ENCODE results near the gene GABBR1.

GABBR1 gene

DNA sequence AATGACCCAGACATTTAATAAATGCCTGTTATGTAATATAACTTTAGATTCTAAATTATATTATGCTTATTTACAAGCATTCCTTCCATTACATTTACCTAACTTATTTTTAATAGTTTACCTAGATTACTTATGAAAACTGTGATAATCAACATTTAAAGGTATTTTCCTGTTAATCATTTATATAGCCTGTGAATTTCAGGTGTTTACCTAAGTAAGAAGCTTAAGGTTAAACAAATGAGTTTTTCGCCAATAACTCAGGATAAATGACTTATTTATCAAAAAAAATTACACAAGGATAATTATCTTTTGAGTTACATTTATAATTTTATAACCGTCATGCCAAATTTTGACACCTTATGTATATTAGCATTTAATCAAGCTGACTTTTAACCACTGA lies 108.9 kb downstream of the GABBR1 start:
- no peak for DNase-seq

DNA sequence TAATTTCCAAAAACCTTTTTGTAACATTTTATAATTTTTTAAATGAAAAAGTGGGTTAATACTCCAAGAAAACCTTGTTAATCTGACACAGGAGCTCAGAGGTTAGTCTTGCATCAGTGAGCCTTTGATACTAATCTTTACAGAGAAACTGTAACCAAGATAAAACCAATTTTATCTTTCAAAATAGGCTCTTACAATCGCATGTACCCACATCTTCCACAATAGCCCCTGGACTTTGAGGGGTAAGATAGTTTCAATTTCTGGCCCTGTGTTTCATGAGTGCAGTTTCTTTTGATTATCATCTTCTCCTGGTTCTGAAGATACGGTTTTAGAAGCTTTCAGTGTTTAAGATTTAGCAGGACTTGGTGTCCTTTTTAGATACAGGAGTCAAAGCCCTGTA lies 110.8 kb downstream of the GABBR1 start:
- no peak for DNase-seq

DNA sequence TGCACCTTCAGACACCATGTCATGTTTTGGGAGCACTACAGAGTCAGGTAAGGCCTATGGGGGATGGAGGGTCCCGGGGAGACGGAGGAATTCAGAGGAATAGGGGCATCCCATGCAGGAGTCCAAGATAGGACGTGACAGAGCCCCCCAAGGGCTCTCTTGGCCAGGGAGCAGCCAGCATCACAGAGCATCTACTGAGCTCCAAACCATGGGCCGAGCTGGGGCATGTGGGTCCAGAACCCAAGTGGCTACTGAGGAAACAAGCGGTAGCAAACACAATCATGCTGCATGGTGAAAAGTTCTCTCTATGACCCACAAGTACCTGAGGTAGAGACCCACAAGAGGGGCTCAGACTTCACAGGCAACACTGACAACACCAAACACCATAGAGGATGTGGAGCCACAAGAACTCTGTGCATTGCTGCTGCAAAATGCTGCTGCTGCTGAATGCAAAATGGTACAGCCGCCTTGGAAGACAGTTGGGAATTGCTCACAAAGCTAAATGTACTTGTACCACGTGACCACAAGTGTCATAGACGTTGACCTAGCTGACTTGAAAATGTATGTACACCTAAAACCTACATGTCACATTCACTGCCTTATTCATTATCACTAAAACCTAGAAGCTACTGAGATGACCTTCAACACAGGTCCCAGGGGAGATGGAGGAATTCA lies 111.8 kb downstream of the GABBR1 start:
- no peak for DNase-seq

DNA sequence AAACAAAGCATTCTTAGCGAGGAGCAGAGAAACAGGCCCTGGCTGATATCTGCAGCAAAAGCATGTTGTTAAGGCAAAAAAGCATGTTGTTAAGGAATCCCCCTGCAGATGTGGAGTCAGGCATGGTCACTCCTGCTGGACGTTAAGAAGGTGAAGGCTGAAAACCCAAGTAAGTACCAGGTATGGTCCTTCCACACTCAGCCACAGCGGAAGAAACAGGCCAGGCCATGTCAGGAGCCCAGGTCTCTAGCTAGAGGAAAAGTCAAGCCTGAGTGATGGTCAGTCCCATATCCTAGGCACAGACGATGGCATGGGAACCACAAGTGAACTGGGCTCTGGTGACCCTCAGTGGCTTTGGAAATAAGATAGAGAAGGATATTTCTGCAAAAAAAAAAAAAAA lies 112.8 kb downstream of the GABBR1 start:
- DNase-seq = no peak

DNA sequence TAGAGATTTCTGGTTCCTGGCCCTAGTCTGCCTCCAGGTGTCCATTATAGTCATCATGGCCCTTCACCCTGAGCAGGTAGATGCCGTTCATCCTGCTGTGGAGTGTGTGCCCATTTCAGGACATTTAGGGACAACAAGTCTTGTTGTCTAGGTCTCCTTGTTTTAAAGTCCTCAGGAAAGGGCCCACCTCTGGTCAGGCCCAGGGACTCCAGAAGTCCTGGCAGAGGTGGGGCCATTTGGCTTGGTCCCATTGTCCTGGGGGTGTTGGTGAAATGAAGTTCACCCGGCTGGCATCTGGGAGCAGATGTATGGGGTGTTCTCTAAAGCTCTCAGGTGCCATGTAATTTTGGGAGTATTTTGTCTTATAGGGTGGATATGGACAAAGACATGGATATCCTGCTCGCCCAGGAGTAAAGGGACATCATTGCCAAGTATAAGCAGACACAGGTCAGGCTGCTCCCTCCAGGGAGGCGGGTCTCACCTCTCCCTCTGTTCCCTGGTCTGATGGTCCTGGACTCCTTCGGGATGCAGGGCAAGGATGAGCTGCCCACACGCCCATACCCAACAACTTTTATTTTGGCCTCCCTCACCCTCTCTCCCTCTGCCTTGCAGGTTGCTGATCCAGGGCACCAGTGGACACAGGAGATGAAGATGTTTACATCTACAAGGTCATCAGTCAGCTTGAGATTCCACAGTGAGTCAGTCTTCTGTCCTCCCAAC lies 113.5 kb downstream of the GABBR1 start:
- no peak for DNase-seq

DNA sequence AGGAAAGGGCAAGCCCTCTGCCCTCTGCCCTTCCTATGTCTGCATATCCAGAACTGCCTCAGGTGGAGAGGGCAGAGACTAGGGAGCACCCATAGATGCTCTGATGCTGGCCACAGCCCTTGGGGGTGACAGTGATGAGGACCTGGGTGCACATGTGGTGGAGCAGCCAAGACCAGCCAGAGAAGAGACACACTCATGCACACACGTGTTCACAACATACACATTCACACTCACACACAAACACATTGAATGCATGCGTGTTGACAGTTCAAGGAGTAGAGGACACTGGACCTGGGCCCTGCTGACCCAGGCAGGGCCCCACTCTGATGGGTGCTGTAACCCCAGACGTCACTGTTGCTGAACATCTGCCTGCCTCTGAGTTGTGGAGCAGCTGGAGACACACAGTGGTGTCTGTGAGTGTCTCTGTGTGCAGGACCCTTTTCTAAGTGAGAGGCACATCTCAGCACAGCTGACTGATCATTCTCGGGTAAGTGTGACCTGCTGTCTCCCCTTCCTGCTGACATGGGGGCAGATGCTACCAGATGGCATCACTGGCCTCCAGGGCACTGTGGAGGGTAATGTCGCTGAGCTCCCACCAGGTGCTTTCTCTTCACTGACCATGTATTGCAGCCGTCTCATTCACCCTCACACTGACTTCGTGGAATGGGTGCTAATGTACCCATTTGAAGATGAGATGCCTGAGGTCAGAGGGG lies 115.1 kb downstream of the GABBR1 start:
- DNase-seq = no peak

DNA sequence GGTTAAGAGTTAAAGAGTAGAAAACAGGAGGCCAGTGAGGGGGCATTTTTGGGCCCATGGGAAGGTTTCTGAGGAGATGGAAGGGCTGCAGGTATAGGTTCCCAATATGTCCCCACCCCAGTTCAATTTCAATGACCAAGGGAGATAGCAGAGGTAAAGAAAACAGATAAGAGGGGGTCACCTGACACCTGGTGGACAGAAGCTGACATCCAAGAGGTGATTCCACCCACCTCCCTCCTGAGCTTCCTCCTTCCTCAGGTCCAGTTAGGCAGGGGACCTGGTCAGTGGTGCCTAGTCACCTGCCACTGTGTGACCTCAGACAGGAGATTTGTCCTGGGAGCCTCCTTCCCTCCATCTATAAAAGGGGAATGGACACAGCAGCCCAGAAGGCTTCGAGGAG lies 115.7 kb downstream of the GABBR1 start:
- DNase-seq = no peak

DNA sequence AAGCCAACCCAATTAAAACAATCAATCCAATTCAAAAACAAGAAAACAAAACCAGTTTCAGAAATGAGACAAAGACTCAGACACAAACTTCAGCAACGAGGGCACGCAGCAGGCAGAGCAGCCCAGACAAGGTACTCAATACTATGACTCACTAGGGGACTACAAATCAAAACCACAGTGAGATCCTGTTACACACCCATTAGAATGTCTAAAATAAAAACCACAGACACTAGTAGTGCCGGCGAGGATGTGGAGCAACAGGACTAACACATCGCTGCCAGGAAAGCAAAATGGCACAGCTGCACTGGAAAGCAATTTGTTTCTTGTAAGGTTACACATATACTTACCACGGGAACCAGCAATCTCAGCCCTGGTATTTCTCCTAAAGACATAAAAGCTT lies 116.9 kb downstream of the GABBR1 start:
- no peak for DNase-seq

DNA sequence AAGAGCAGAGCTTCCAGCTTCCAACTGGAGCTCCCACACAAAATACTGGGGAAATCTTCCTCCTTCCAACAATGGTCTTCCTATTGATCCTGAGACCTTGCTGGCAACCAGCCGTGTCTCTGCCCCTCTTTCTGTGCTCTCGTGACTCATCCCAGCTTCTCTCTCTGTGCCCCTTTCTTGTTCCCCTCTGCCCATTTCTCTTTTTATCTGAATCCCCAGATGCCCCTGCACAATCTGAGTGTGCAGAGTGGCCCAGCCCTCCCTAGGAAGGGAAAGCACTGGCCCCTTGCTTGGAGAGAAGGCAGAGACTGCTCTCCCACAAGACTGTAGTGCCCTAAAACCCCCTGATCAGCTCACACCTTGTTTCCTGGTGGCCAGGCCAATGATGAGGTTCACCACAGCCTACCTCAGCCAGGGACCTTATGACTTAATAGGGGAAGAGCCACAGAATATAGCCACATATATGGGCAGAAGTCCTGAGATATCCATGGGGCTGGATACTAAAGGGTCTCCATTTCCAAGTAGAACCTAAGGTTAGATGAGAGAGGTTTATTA lies 122.2 kb downstream of the GABBR1 start:
- no peak for DNase-seq

DNA sequence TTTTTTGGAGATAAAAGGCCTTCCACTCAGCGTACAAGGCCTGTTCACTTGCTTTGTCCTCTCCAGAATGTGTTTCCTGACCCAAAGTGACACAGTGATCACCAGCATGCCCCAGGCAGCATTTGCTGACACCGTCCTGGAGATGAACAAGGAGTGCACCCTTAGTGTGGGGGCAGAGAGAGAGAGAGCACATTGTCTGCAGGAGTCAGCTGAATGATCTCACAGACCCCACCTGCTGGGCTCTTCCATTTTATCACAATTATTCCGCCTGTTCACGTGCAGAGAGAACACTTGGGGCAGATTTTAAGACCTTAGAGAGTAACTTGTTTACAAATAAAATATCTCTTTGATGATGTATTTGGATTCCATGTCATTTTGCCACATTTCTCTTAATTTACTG lies 122.8 kb downstream of the GABBR1 start:
- no peak for DNase-seq
